NB4 (cell line): ENCODE results near the gene KIAA1958.

Source experiments
- CTCF ChIP-seq: IDR thresholded peaks from one replicate; pipeline ENCODE4 v1.5.1; 2012; ENCODE audit warnings: low read depth, low read length
- MAX ChIP-seq: IDR thresholded peaks from 2 replicates; pipeline ENCODE4 v1.6.1; 2011; ENCODE audit warnings: low read depth, low read length
- POLR2A ChIP-seq: IDR thresholded peaks from 2 replicates; pipeline ENCODE4 v1.6.1; 2011; ENCODE audit warnings: mild to moderate bottlenecking; ENCODE audit not compliant: insufficient read length; ENCODE audit errors: extremely low read depth

GRCh38 chr9:112489876-112490666 lies 3.4 kb downstream of the KIAA1958 start:
- TF ChIP-seq CTCF (no peak), POLR2A (no peak), MAX (no peak)
